GM19397 (cell line): Measurements from ENCODE around the gene DCXR.

Experiments used
- ATAC-seq: cut with Tn5 transposase; IDR thresholded peaks from one replicate; pipeline ENCODE4 v1.9.1; 2021; ENCODE audit warnings: mild to moderate bottlenecking, moderate library complexity; ENCODE audit not compliant: unreplicated experiment

Gene DCXR

DNA sequence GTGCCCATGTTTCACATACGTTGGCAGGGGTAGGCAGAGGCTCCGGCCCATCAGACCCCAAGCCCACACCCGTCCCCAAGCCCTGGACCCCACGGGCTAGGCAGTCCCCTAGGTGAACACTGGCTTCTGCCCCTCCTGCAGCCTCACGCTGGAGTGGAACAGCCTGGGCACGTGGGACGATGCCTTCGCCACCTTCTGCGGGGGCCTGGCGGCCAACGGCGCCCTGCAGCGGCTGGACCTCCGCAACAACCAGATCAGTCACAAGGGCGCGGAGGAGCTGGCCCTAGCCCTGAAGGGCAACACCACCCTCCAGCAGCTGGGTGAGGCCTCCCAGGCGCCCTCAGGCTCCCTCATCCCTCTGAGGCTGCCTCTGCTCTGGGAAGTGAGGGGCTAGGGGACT is 12.6 kb downstream of the DCXR start:
- ATAC-seq: no peak

DNA sequence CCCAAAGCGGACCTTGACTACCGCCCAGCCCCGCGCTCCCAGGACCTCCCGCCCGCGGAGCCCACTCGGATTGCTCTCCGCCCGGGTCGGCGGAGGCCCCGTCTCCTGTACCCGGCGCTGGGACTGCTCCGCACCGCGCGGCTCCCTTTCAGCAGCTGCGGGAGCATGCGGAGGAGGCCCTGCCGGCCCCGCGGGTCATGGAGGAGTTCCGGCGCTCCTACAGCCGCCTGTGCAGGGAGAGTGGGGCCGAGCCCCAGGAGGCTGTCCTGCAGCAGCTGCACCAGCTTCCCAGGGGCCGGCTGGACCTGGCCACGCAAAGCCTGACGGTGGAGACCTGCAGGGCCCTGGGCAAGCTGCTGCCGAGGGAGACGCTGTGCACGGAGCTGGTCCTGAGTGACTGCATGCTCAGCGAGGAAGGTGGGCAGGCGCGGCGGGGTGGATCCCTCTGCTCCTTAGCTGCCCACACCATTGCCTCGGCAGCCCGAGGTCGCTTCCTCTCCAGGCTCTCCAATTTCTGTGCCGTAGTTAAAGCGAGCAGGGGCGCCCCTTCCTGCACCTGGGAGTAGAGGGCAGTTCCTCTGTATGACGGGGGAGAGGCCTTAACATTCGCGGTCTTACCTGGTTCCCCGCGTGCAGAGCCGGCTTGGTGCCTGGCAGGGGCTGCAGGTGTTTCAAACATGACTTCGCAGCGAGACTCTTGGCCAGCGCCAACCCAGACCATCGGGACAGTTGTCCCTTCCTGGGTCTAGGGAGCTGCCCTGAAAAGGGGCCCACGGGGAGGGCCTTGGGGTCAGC is 13.9 kb downstream of the DCXR start:
- peak; percentile 4 for ATAC-seq

DNA sequence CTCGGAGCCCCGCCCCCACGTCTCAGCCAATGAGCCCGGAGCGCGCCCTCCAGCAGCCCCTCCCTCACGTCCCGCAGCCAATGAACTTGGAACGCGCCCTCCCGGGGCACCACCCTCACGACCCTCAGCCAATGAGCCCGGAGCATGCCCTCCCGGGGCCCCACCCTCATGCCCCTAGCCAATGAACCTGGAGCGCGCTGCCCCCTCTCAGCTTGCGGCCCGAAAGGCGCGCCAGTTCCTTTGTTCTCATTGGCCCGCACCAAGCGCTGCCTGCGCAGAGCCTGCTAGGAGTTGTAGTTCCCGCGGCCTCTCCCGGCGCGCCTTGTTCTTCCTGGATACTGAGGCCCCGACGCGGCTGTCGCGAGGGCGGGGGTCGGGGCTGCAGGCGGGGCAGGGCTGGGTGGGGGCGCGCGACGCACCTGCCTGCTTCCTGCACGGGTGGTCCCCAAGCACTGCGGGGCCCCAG is 14.5 kb downstream of the DCXR start, which contains the start of gene LRRC45:
LRRC45 (plus strand) TSS at position 325 of the 466 bp plus-strand sequence. CDS start 339 bp downstream, outside the sequence.
- peak; percentile 86 for ATAC-seq

- ATAC-seq: no peak
These were observed 15.1 kb downstream of the DCXR start, which contains the start of gene CENPX for GRCh38 chr17:82022310-82022980. Gene CENPX (minus strand): TSS chr17:82022878. CDS start chr17:82022861, 17 bp downstream.

DNA sequence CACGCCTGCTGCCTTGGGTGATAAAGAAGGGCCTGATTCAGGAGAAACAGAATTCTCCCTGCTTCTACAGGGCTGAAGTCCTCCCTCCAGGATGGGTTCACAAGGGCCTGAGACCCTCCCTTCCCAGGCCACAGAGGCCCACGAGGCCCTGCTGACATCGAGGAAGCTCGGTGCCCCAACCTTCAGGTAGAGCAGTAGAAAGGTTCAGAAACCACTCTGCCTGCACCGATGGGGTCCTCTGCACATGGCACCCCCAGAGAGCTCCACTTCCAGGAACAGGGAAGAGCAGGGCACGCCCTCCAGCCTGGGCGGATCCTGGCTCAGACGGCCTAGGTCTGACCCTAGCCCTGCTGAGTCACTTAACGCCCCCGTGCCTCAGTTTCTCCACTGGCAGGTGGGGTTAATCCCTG is 15.6 kb downstream of the DCXR start:
- ATAC-seq: no peak

GRCh38 chr17:82021107-82021899 is 16.2 kb downstream of the DCXR start:
- no peak for ATAC-seq

GRCh38 chr17:82020572-82021106 is 16.9 kb downstream of the DCXR start:
- no peak for ATAC-seq

DNA sequence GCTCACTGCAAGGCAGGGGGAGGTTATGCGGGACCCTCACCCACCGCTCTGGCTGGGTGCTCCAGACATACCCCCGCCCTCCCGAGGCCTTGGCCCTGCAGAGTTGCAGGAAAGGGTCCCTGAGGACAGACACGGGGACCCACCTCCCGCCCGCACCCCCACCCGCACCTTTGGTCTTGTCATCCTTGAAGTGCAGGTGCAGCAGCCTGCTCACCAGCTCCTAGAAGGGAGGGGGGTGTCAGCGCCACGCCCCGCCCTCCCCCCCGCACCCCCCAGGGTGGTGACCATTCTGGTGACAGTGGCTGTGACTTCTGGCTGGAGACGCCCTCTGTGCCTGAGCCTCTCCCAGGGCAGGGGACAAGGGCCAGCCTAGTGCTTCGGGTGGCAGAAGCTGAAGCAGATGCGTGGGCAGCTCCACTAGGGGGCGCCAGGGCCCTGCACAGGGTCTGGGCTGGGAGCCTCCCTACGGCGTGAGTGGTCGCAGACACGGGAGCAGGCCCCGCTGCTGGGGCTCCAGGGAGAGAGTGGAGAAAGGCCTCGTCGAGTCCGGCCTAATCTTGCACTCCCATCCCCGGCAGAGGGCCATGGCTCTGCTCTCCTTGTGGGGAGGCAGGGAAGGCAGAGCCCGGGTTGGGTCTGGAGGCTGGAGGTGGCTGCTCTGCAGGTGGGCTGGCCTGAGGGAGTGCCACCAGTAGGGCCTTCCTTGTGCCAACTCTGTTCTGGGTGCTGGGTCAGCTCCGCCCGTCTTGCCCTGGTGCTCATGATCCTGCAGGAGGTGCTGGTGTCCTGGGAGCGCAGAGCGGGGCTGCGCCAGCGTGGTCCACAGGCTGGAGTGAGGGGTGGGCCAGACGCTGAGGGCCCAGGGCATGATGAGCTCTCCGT is 17.6 kb downstream of the DCXR start:
- no peak for ATAC-seq

- no peak for ATAC-seq
These were observed 18.4 kb downstream of the DCXR start for GRCh38 chr17:82018989-82019689.

GRCh38 chr17:82018152-82018988 is 19.1 kb downstream of the DCXR start:
- ATAC-seq: no peak

DNA sequence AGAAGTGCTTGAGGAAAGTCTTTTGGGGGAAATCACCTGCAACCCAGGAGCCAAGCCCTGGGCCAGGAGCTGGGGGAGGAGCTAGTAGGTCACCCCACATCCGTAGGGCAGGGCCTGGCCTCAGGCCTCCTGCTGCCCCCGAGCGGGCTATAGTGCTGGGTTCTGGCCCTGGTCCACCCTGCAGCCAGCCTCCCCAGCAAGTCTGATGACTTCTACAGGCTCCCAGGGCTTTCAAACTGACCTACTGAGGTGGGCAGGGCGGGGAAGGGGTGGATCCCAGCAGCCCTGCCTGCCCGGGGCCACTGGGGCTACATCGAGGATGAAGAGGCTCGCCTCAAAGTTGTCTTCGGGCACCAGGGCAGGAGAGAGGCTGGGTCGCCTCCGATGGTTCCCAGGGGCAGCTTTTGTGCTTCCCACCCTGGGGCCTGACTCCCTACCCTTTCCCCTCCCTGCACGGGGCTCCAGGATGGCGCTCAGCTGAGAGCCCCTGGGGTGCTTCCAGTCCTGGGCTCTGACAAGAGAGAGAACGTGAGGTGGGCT is 19.8 kb downstream of the DCXR start:
- no peak for ATAC-seq

GRCh38 chr17:82016875-82017459 is 20.5 kb downstream of the DCXR start:
- no peak for ATAC-seq

DNA sequence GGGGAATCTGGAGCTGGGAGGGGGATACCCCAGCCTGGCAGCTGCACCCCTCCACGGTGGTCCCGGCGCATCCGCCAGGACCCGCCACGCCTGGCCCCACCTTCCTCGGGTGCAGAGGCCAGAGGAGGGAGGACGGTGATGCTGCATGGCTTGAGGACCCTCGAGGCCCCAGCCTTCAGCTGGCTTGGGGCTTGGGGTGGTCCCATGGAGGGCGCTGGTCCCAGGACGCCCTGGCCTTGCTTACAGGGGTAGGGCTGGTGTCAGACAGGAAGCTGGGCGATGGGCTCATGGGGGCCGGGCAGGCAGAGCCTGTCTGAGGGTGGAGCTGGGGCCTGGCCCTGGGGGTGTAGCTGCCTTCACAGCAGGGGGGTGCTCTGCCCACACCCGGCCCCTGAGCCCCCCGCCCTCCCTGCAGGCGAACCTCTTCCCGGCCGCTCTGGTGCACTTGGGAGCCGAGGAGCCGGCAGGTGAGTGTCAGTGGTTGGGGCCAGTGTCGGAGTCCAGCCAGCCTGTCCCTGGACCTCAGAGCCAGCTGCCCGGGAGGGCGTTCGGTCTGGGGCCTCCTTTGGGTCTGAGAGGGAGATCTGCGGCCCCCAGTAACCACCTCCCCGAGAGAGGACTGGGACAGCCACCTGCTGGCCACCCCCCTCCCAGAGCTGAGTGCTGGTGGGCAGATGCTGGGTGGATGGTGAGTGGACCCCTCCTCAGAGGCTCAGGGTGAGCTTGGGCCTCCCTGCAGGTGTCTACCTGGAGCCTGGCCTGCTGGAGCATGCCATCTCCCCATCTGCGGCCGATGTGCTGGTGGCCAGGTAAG is 21.2 kb downstream of the DCXR start:
- no peak for ATAC-seq

DNA sequence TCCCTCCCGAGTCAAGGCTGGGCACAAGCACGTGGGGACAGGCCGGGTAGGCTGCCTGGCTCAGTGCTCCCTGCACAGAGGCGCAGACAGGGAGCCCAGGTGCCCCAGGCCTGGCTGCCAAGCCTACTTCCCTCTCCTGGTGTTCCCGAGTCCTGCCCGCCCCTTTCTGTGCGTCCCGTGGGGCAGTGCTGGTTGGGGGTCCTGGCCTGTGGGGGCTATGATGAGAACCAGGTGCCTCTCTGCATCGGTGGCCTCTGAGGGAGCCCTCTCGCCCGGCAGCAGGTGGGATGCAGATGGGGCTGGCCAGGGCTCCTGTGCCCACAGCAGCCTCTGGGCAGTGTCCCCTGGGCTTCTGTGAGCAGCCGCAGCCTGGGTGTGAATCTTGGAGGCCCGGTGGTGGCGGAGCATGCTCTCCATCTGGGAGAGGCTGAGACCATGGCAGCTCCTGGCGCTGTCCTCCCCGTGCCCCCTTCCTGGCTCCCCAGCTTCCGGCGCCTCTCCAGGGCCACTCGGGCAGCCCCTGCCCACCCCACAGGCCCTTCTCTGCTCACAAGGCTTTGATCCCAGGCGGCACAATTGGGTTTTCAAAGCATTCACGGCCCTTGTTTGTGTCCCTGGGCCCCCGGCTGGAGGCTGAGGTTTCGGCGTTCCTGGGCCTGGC is 22.1 kb downstream of the DCXR start:
- ATAC-seq: no peak

DNA sequence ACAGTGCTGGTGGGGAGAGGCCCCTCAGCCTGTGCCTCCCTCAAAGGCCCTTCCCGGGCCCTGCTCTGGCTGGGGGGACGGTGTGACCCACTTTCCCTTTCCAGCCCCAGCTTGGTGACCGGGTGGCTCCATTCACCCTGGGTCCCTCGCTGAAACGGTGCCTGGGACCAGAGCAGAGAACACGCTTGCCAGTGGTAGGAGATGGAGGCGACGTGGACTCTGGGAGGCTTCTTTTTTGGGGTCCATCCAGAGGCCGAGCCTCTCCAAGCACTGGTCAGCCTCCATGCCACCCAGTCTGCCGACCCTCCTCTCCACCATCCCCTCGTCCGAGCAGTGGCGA is 22.6 kb downstream of the DCXR start:
- no peak for ATAC-seq

DNA sequence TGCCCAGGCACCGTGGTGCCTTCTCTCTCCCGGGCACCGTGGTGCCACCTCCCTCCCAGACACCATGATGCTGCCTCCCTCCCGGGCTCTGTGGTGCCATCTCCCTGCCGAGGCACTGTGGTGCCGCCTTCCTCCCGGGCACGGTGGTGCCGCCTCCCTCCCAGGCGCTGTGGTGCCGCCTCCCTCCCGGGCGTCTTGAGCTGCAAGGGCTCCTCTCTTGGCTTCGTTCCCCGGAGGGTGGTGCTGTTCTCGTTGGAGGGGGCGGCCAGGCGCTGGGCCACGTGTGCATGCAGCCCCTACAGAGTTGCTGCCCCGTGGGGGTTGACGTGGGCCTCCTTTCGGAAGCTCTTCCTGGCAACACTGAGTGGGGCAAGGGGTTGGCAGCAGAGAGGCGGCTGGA is 23.1 kb downstream of the DCXR start:
- no peak for ATAC-seq
